Stomach (tissue), 9 donors: ENCODE data around the gene CAMSAP1. TPM values are rescaled to one million over a fixed set of nuclear protein-coding genes. Genes with fewer than 3 reads are reported as not detected.

Source experiments
- DNase-seq, 2 donors: peaks; one replicate each; pipeline versions ENCODE4 v3.0.0 to v3.0.0-alpha.2; 2013 to 2019
- H3K27ac ChIP-seq, 5 donors: fragments of 200-600 bp in 4 of 5; sonication (generic) in 4 of 5; one replicate each; pipeline ENCODE4 v1.5.1; 2013 to 2019; ENCODE audit warnings: mild to moderate bottlenecking in 1 of 5, moderate library complexity in 1 of 5
- H3K27me3 ChIP-seq, 3 donors: fragments of 200-600 bp; sonication (generic); one replicate each; pipeline ENCODE4 v1.5.1; 2017 to 2019; ENCODE audit warnings: mixed run types in 1 of 3
- H3K36me3 ChIP-seq, 4 donors: fragments of 200-600 bp; sonication (generic); 1 replicate in 3 of 4; 2 replicates in 1 of 4; pipeline ENCODE4 v1.5.1; 2016 to 2019
- H3K4me1 ChIP-seq, 4 donors: fragments of 200-600 bp; sonication (generic); one replicate each; pipeline ENCODE4 v1.5.1; 2016 to 2019
- H3K4me3 ChIP-seq, 4 donors: fragments of 200-600 bp; sonication (generic) in 3 of 4; one replicate each; pipeline ENCODE4 v1.5.1; 2016 to 2019; ENCODE audit warnings: mild to moderate bottlenecking in 1 of 4
- H3K9me3 ChIP-seq, 4 donors: fragments of 200-600 bp; sonication (generic); one replicate each; pipeline ENCODE4 v1.5.1; 2016 to 2019
- CTCF ChIP-seq, 7 experiments: fragments of 450-650 bp in 4 of 7; fragments of 200-600 bp in 3 of 7; sonication (generic) in 3 of 7; IDR thresholded peaks; one replicate each; pipeline ENCODE4 v1.5.1; 2016 to 2019; ENCODE audit warnings: antibody characterized with exemption in 7 of 7, control low read depth in 2 of 7, mild to moderate bottlenecking in 1 of 7
- EP300 ChIP-seq: sonication (generic); formaldehyde crosslinking; IDR thresholded peaks from one replicate; pipeline ENCODE4 v1.6.1; 2017; ENCODE audit warnings: antibody characterized with exemption
- POLR2A ChIP-seq, 4 donors: fragments of 450-650 bp; IDR thresholded peaks; one replicate each; pipeline ENCODE4 v1.6.1; 2016; ENCODE audit warnings: antibody characterized with exemption in 4 of 4, control low read depth in 2 of 4, mild to moderate bottlenecking in 1 of 4, moderate library complexity in 1 of 4
- POLR2AphosphoS5 ChIP-seq, 3 donors: sonication (generic); formaldehyde crosslinking; IDR thresholded peaks; one replicate each; pipeline ENCODE4 v1.6.1; 2016; ENCODE audit warnings: antibody characterized with exemption in 3 of 3
- WGBS, 5 donors: extraction: QIAGEN DNeasy Blood & Tissue Kit in 3 of 5; methylation state at CpG; one replicate each; pipeline versions ENCODE4 v1.1.5 to v1.1.7; 2013 to 2018; 5-methylcytosine and 5-hydroxymethylcytosine counted together
- intact Hi-C: fragments of 100-400 bp; cut with DNase I; formaldehyde crosslinking; loops from one replicate; pipeline ENCODE4 v1.15.1; 2023; ENCODE audit warnings: low total_unique reads
- polyA plus RNA-seq, 3 donors: library from polyadenylated mRNA; stranded (reverse); fragments of 200-250 nt; gene quantifications; one replicate each; pipeline ENCODE4 v1.2.3, GENCODE V29; 2013
- total RNA-seq, 5 donors: library from RNA; depleted of rRNA; stranded (reverse); fragments of >200 nt; gene quantifications; one replicate each; pipeline versions ENCODE4 v1.1.0 to v1.2.3, GENCODE V29; 2014 to 2016
- donor health status: healthy with polysubstance abuse.
- donor health status: Bipolar disorder and iron deficiency.
- donor health status: healthy.

CAMSAP1 gene
- total and polyA plus RNA-seq, 8 donors, result 2.4 to 238 (median 12.7) TPM

- Histone ChIP-seq H3K9me3 (no peaks in the 10 kb centered on the region), H3K4me3 (no peak overlapping the region), H3K27ac (no peak overlapping the region), H3K4me1 (peaks cover 0 to 13% (median 4%) of the 10 kb centered on the region in 4 donors), H3K36me3 (peaks cover 24 to 83% (median 72%) of the 10 kb centered on the region in 4 donors), H3K27me3 (no peaks in the 10 kb centered on the region)
- no peak for DNase-seq
- TF ChIP-seq POLR2AphosphoS5 (IDR thresholded peaks at IDR 0.05) (no peak), POLR2A (IDR thresholded peaks at IDR 0.05) (no peak), EP300 (no peak), CTCF (IDR thresholded peaks at IDR 0.05) (no peak)
- WGBS, 5 donors, result 78 to 93% (median 89%) methylated on average over 13 to 31 of the region's 31 CpGs
- intact Hi-C loops, result no loop called here
Measured at GRCh38 chr9:135931349-135931820, 24.0 kb upstream of the CAMSAP1 start.

DNA sequence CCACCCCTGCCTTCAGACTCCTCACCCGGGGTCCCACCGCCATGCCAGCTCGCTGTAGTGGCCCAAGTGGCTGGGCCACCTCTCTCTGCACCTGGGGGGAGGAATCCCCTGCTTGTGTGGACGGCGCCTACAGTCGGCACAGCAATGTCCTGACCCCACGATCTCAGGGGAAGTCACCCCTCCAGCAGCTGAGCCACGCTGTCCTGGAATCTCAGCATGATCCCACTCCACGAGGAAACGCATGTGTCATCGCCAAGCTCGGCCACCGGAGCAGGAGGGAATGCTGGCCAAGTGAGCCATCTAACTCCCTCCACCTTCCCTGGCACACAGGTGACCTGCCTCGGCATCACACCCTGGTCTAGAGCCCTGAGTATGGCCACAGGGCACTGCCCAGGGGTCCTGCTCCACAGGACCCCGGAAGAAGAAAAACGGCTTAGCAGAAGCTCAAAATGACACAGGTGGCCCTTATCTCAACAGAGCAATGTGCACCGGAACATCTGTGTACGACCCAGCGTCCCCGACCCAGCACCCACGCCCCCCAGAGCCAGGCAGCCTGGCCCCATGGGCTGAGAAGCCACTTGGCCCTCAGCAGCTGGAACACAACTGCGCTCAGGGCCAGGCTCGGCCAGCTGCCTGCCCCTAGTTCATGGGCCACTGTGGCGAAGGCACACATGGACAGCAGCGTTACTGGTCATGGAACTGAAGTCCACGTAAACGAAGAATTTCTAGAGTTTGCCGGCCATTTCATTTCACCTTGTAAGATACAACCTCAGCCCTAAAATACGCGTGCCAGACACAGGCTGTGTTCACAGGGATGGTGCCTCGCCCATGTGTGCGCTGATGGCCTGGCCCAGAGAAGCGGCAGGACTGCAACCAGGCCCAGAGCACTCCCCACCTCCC, 23.4 kb upstream of the CAMSAP1 start:
- H3K4me3 ChIP-seq, result no peak overlapping the region
- WGBS, 5 donors, result 94 to 96% (median 94%) methylated on average over 21 to 33 of the region's 33 CpGs
- peaks cover 0 to 13% (median 4%) of the 10 kb centered on the region in 4 donors for H3K4me1 ChIP-seq
- DNase-seq, result no peak
- no peaks in the 10 kb centered on the region for H3K9me3 ChIP-seq
- H3K27me3 ChIP-seq, result no peaks in the 10 kb centered on the region
- intact Hi-C loops, result no loop called here
- H3K27ac ChIP-seq, result no peak overlapping the region
- peaks cover 24 to 82% (median 65%) of the 10 kb centered on the region in 4 donors for H3K36me3 ChIP-seq
- TF ChIP-seq CTCF (IDR thresholded peaks at IDR 0.05), result no peak
- no peak for TF ChIP-seq POLR2A (IDR thresholded peaks at IDR 0.05)
- TF ChIP-seq POLR2AphosphoS5 (IDR thresholded peaks at IDR 0.05), result no peak
- no peak for TF ChIP-seq EP300

DNA sequence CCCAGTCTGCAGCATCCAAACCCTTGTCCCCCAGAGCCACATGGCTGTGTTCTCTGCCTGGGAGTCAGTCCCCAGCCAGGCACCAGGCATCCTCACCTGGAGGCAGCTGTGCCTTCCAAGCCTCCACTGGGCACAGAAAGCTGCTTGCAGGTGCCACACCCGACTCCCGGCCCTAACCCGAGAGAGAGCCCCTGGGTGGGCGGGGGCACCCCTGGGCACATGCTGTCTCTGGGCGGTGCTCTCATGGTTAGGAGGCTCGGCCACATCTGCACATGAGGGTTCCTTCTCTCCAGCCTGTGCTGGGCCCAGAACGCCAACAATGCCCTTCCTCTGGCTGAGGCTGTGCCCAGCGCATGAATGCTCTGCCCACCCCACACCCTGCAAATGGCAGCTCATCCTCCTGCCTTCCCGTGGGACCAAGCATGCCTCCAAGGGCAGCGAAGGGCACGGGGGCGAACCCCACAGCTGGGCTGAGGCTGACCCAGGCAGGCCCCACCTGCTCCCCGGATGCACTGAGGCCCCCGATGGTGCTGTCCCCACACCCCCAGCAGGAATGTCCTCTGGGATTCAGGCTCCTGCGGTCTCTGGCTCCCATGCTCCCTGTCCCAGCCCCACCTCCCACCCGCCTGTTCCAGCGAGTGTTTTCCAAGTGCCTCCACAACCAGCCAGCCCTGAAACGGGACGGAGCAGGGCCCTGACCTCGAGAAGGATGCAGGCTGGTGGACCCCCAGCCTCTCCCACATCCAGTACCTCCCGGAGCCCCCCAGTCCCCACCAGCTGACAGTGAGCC, 22.5 kb upstream of the CAMSAP1 start:
- Histone ChIP-seq H3K27ac (no peak overlapping the region), H3K9me3 (no peaks in the 10 kb centered on the region), H3K36me3 (peaks cover 24 to 74% (median 56%) of the 10 kb centered on the region in 4 donors), H3K4me3 (no peak overlapping the region), H3K27me3 (no peaks in the 10 kb centered on the region), H3K4me1 (peaks cover 0 to 13% (median 4%) of the 10 kb centered on the region in 4 donors)
- 86 to 92% (median 90%) methylated on average over 7 to 21 of the region's 21 CpGs for WGBS, 5 donors
- DNase-seq, result no peak
- TF ChIP-seq POLR2A (IDR thresholded peaks at IDR 0.05) (no peak), EP300 (no peak), POLR2AphosphoS5 (IDR thresholded peaks at IDR 0.05) (no peak), CTCF (IDR thresholded peaks at IDR 0.05) (no peak)
- intact Hi-C loops, result no loop called here
